ENCODE data around the gene KY. TPM values are rescaled to one million over a fixed set of nuclear protein-coding genes. Genes with fewer than 3 reads are reported as not detected.

The KY gene
- polyA plus RNA-seq, 3 donors: 0.03 to 0.09 TPM; not detected in 1

- H3K4me3 ChIP-seq (replicated peaks in 1 of 3; ENCODE audit: low read depth in 2 of 3, low read length in 3 of 3): no peak overlapping the region
- no peak for TF ChIP-seq CTCF (IDR thresholded peaks at IDR 0.05)
- H3K4me2 ChIP-seq (replicated peaks; ENCODE audit: extremely low read depth, low read length, poor library complexity, severe bottlenecking): no peak overlapping the region
- no peaks in the 10 kb centered on the region for H3K79me2 ChIP-seq (ENCODE audit: insufficient read depth, low read length)
- Mint-ChIP-seq H3K27me3 (ENCODE audit: low read depth in 3 of 3) (peaks cover 0 to 1% (median 0%) of the 10 kb centered on the region in 3 donors), H3K27ac (no peak overlapping the region), H3K4me3 (no peak overlapping the region), H3K9me3 (peaks cover 0 to 1% (median 0%) of the 10 kb centered on the region in 7 donors), H3K36me3 (no peaks in the 10 kb centered on the region), H3K4me1 (peaks cover 2% of the 10 kb centered on the region)
- intact Hi-C loops (cut with micrococcal nuclease): no loop called here
- no peaks in the 10 kb centered on the region for H3K4me1 ChIP-seq (ENCODE audit: control insufficient read depth in 1 of 2, insufficient read depth in 2 of 2, low read length in 2 of 2)
- H3K9me3 ChIP-seq (replicated peaks in 1 of 2; ENCODE audit: control insufficient read depth in 1 of 2, insufficient read depth in 1 of 2, low read length in 2 of 2): no peaks in the 10 kb centered on the region
- H4K20me1 ChIP-seq (ENCODE audit: insufficient read depth, low read length): no peaks in the 10 kb centered on the region
- WGBS (ENCODE audit: insufficient coverage): 96% methylated on average over 4 of the region's 6 CpGs
- no peak overlapping the region for H3K9ac ChIP-seq (ENCODE audit: insufficient read depth, low read length, poor library complexity, severe bottlenecking)
- H3K27ac ChIP-seq (ENCODE audit: low read depth in 1 of 2, low read length in 2 of 2): no peak overlapping the region
- no peaks in the 10 kb centered on the region for H3K27me3 ChIP-seq (ENCODE audit: control insufficient read depth in 2 of 2, insufficient read depth in 2 of 2, low read length in 2 of 2)
- DNase-seq: no peak
- H2AFZ ChIP-seq (ENCODE audit: insufficient read depth, low read depth, low read length, poor library complexity, severe bottlenecking): no peak overlapping the region
- H3K36me3 ChIP-seq (replicated peaks in 1 of 2; ENCODE audit: control insufficient read depth in 1 of 2, insufficient read depth in 2 of 2, low read length in 2 of 2): no peaks in the 10 kb centered on the region
Observed at GRCh38 chr3:134638385-134639030, 12.3 kb downstream of the KY start.

- Histone ChIP-seq H3K9ac (ENCODE audit: insufficient read depth, low read length, poor library complexity, severe bottlenecking) (no peak overlapping the region), H3K4me3 (replicated peaks in 1 of 3; ENCODE audit: low read depth in 2 of 3, low read length in 3 of 3) (no peak overlapping the region), H3K36me3 (replicated peaks in 1 of 2; ENCODE audit: control insufficient read depth in 1 of 2, insufficient read depth in 2 of 2, low read length in 2 of 2) (no peaks in the 10 kb centered on the region), H3K79me2 (ENCODE audit: insufficient read depth, low read length) (no peaks in the 10 kb centered on the region), H3K4me2 (replicated peaks; ENCODE audit: extremely low read depth, low read length, poor library complexity, severe bottlenecking) (no peak overlapping the region), H3K27me3 (ENCODE audit: control insufficient read depth in 2 of 2, insufficient read depth in 2 of 2, low read length in 2 of 2) (no peaks in the 10 kb centered on the region), H3K4me1 (ENCODE audit: control insufficient read depth in 1 of 2, insufficient read depth in 2 of 2, low read length in 2 of 2) (no peaks in the 10 kb centered on the region), H4K20me1 (ENCODE audit: insufficient read depth, low read length) (no peaks in the 10 kb centered on the region), H2AFZ (ENCODE audit: insufficient read depth, low read depth, low read length, poor library complexity, severe bottlenecking) (no peak overlapping the region), H3K27ac (ENCODE audit: low read depth in 1 of 2, low read length in 2 of 2) (no peak overlapping the region), H3K9me3 (replicated peaks in 1 of 2; ENCODE audit: control insufficient read depth in 1 of 2, insufficient read depth in 1 of 2, low read length in 2 of 2) (peaks cover 0 to 5% of the 10 kb centered on the region in 2 donors)
- TF ChIP-seq CTCF (IDR thresholded peaks at IDR 0.05): no peak
- no CpG with 5 or more reads among the region's 1 CpG for WGBS (ENCODE audit: insufficient coverage)
- intact Hi-C loops (cut with micrococcal nuclease): no loop called here
- Mint-ChIP-seq H3K9me3 (peaks cover 0 to 9% (median 3%) of the 10 kb centered on the region in 7 donors), H3K36me3 (no peaks in the 10 kb centered on the region), H3K4me3 (no peak overlapping the region), H3K4me1 (peaks cover 2% of the 10 kb centered on the region), H3K27ac (no peak overlapping the region), H3K27me3 (ENCODE audit: low read depth in 3 of 3) (peaks cover 0 to 1% (median 0%) of the 10 kb centered on the region in 3 donors)
- DNase-seq: no peak
Observed at GRCh38 chr3:134636406-134636805, 14.4 kb downstream of the KY start.

Data from CD14-positive monocyte (primary cell).